ENCODE measurements around the gene USH2A.

USH2A gene

DNA sequence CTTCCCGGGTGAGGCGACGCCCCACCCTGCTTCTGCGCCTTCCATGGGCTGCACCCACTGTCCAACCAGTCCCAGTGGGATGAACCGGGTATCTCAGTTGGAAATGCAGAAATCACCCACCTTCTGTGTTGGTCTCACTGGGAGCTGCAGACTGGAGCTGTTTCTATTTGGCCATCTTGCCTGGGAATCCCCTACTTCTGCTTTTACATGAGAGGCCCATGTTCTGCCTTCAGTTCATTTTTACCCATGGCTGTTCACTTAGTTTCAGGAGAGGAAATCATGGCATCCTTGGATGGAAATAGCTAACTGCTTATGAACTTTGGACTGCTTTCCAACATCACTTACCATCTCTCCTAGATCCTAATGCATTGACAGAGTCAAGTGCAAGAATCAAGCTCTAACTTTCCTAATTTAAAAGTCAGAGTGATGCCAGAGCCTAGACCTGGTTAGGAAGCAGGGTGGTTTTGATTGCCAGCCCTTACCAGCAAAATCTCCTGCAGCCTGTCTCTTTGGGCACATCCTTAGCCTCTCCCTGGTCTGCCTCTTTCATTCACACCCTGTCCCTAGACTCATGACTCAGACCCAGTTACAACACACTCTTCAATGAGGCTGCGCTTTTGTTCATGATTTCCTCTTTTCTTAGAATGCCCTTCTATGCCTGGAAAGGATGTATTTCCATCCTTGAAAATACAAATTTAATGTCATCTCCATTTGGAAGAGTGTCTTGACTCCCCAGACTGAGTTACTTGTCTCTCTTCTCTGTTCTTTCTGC lies 719.0 kb downstream of the USH2A start:
- no peak for DNase-seq (ENCODE audit: low spot score)

DNA sequence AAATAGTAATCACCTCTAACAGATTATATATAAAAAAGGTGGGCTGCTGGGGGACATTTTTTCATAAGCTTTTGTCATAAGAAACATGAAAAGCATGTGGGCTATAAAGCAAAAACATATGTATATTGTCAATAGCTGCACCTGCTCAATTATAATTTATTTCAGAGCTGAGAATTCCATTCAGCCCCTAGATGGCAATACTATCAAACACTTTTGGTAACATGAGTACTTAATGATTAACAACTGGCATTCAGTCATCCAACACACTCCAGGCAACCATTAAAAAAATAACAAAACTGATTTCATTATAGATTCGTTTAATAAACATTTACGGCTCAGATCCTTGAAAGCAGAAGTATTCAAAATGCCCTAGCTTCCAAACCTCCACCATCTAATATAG lies 741.0 kb downstream of the USH2A start:
- no peak for DNase-seq (ENCODE audit: low spot score)

DNA sequence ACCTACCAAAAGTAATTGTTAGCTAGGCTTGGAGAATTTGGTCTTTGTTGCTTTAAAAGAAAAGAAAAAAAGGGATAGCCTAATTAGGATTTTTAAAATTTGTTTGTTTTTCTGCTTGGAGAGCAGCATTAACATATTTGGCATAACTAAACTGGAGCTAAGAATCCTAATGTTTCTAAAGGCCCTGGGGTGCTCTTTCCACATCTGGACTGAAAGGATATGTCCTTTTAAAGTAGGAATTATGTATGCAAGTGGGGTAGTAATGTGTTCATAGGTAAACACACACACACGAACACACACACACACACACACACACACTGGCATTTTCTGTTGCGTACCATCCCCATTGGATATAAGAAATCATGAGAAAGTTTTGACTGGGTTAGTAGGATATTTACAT lies 742.2 kb downstream of the USH2A start:
- no peak for DNase-seq (ENCODE audit: low spot score)

DNA sequence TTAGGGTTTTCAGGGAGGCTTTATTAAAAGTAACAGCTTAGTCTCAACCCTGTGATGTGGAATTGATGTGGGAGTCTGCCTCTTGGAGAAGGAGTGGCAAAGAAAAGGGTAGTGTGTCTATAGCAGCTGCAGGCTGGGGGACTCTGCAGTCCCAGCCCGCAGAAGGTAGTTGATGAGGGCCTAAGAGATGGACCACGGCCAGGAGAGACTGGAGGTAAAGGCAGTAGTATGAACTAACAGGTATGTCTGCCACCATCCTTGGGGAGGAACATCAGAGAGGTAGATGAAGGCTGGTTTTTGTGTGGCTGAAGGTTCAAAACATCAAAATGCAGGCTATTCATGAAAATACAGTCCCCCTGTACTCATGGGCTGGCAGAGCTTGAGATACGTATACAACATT lies 744.0 kb downstream of the USH2A start:
- DNase-seq (ENCODE audit: low spot score): no peak

DNA sequence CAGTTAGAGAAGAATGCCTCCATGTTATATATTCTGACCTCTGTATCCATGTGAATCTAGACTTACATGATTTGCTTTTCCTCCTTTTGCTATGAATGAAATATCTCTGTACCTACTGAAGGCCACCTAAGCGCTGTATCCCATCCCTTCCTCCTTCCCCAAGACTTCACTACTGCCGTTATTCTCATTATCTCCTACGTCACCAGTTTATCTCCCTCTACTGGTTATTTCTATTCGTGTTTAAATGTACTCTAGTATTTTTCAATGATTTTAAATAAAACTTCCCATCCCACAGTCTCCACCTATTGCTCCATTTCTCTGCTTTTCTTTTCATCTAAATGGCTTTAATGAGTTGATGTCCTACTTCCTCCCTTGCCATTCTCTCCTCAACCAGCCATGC lies 746.1 kb downstream of the USH2A start:
- DNase-seq (ENCODE audit: low spot score): no peak

DNA sequence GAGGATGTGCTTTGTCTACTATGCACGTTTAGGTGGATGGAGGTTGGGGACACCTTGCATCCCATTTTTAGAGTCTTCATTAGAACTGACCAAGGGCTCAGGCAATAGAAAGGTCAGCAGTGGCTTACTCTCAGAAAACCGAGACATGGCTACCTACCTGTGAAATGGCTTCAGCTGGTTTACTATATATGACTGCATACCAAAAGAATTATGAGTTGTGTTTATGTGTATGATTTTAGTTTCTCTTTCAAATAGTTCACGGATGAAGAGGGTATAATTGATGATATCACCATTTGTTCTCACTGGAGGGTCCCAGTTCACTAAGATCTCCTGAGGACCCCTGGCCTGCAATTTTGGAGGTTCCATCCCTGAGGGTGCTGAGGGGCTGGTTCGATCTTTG lies 749.3 kb downstream of the USH2A start:
- no peak for DNase-seq (ENCODE audit: low spot score)

DNA sequence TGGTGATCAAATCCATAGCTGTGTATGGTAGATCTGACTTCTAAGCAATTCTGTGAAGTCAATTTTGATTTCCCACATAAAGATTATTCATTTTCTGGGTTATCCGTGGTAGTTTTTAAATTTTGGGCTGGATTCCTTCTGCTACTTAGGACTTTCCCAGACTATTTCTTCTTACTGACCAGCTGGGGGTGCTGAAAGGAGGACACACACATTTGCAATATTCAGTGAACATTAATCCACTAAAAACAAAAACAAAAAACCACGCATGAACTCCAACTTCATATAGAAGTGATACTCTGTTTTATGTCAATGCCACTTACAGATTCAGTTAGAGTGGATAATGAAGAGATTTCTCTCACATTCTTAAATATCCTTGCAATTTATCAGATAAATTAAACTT lies 750.8 kb downstream of the USH2A start:
- no peak for DNase-seq (ENCODE audit: low spot score)

DNA sequence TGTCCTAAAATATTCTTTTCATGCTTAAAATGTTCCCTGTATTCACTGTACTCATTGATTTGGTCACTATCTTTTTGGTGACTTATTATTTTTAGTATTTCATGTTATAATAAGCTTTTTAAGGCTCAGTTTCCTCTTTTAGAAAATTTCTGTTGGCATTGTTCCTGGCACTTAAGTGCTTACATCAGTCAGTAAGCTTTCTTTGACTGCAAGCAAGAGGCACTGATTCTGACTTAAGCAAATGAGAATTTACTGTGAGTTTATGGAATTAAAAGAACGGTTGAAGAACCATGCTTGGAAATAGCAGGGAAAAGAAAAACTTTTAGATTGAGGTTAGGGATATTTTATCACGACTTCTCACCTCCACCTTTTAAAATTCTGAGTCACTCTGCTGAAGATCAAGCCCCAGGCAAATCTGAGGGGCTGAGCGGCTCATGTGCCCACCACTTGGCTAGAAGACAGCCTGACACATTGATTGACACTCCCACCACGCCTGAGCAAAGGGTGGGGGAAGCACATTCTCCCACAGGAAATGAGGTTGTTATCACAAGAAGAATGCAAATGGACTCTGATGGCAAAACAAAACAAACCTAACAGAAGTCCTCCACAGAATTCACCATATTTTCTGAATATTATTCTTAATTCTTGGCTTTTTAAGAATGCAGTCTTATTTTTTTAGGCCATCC lies 753.3 kb downstream of the USH2A start:
- DNase-seq (ENCODE audit: low spot score): no peak

DNA sequence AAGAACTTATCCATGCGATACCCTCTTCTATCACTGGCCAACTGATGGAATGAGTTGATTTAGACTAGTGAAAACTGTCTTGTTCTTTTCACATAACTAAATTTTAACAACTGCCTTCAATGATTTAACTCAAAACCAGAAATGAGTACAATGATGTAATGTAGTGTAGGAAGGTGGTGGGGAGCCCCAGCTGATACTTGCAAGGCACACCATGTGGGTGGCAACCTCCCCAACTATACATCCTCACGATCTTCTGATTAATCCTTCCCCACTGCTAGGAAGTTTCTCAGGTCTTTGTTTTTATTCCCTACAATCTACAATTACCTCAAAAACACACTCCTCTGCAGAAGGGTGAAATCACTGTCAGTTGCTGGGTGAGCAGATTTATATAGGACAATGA lies 755.5 kb downstream of the USH2A start:
- DNase-seq (ENCODE audit: low spot score): no peak

DNA sequence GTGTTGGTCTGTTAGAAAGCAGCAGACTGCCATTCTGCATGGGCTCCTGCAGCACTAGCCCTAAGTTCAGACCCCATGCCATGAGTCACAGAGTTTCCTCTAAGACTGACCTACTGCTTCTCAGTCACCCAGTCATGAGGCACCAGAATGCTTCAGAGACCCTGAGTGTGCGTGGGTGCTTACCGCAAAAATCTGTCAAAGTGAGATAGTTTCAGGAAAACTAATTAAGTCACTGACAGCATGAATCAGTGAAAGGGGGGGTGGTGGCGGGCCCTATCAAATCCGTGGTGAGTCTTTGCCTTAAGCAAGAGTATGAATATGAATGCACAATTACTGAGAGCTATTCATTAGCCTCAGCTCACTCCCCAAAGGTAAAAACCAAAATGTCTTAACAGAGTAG lies 758.0 kb downstream of the USH2A start:
- DNase-seq (ENCODE audit: low spot score): peak; percentile 9

DNA sequence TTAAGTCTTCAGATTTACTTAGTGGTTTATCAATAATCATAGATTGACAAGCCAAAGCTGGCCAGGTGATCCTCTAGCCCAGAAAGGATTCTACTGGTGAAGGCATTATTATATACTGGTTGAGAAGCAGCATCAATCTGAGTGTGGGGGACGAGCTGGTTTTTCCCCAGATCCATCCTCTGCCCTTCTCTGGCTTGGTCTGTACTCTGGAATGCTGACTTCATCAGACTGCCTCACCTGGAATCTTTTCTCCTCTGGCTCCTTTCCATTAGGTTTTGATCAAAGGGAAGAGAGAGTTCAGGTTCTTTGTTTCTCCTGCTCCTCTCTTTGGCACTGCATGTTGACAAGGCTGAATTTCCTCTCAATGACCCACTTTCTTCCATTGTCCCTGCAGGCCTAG lies 762.2 kb downstream of the USH2A start:
- no peak for DNase-seq (ENCODE audit: low spot score)

DNA sequence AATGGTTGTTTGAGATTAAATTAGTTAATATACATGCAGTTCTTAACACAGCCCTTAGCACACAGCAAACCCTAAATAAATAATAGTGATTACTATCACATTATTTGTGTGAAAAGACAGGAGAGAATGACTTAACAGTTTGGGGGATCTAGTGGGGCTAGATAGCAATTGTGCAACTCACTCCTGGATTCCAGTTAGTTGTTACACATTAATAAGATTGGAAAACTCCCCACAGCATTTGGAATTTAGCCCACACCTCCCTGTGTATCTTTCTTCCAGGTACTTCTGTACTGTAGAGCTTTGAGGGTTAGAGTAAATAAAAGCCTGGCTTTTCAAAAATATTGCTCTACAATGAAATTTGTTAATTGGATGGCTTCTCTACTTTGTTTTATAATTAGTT lies 763.0 kb downstream of the USH2A start:
- DNase-seq (ENCODE audit: low spot score): no peak

DNA sequence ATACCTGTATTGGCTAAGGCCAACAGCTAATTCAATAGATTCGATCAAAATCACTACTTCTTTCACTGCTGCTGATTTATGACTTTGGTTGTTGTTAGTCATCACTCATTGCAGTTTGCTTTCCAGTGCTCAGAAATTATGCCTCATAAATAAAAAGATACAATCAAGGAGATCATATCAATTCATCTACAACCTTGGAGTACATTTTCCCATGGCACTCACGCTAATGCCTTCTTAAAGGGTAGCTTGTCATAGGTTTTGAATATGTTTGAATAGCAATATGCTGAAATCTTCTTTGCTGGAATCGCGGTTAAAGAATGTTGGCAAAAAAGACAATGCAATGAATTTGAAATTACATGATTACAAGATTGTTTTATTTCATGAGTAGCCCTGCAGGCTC lies 766.2 kb downstream of the USH2A start:
- DNase-seq (ENCODE audit: low spot score): no peak

DNA sequence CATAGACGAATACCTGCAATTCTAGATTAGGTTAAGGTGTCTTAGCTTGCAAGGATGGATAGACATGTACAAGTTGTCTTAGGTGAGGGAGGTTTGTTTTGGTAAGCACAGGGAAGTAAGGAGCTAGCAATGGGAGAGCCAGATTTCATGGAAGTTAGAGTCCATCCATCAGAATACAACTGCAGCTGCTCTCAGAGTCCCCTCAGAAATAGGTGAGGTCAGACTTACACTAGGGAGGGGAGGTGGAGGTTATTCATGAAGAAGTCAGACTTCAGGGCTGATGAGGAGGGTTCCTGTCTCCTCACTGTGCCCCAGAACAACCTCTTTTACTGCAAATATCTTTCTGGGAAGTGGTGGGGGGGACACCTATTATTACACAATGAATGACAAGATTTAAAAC lies 770.9 kb downstream of the USH2A start:
- no peak for DNase-seq (ENCODE audit: low spot score)

DNA sequence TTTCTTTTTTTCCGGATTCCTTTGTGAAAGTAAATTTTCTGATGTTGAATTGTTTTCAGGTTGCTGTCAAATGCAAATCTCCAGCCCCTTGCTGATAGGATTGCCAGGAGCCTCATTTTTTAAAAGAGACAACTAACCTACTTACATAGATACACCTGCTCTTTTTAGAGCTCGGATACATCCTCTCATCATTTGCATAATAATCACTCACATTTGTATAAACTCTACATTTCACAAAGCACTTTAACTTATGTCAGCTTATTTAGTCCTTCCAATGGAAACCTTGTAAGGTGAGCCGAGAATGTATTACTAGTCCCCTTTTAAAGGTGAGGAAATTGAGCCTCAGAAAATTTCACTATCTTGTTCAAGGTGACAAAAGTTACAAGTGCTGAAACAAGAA lies 771.4 kb downstream of the USH2A start:
- DNase-seq (ENCODE audit: low spot score): no peak

DNA sequence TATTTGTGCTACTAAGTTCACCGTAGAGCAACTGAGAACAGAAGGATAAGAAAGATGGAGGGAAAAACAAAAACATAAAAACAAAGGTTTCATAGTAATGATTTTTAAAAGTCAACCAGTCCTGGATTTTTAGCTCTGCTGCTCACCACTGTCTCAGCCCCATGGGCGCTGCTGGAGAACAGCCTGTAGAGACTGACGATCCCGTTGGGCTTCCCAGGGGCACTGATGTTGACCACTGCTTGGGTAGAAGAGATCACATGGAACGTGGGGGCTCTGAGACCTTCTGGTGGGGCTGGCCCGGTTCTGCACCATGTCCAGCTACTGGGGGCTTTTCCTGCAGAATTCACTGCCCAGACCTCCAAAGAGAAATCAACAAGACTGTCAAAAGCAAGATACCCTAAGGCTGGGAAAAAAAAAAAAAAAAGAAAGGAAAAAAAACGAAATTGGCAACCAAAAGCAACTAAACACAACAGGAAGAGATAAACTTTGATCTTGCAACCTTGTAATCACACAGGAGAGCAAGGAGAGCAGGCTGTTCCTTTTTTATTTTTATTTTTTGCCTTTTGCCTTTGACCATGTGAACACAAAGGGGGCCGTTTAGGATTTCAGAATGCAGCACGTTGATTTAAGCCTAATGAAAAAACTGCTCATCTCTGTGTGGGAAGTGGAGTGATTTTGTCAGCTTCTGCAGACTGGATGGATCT lies 772.6 kb downstream of the USH2A start:
- DNase-seq (ENCODE audit: low spot score): no peak

DNA sequence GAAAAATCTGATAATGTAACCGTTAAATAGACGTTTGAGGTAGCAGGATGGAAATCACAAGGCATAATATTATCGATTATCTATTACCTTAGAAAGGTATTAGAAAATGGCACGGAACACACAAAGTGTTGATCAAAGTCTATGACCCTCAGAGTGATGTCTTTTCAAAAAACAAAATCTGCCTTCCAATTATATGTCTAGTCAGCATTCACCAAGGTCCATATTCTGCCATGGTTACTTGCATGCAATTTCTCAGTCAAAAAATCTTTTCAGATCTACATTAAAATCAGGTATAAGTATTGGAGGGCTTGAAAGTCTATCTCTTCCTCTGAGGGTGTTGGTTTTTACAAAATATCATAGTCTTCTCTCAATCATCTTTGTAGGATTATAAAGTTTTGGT lies 774.3 kb downstream of the USH2A start:
- no peak for DNase-seq (ENCODE audit: low spot score)

DNA sequence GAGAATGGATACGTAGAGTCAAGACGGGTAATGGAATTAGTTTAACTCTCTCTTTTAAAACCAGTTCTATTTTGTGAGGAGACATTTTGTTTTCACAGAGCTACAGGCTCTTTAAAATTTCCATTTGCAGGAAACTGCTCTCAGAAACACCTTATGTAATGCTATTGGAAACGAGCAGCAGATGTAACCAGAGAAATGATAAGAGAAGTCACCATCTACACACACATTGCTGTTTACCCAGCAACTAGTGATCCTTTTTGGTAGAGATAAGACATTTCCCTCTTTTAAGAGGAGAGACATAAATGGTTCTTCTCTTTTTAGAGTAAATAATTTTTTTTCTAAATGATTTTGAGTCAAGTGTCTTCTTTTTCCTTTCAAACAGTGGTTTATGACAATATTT lies 775.5 kb downstream of the USH2A start:
- DNase-seq (ENCODE audit: low spot score): no peak

DNA sequence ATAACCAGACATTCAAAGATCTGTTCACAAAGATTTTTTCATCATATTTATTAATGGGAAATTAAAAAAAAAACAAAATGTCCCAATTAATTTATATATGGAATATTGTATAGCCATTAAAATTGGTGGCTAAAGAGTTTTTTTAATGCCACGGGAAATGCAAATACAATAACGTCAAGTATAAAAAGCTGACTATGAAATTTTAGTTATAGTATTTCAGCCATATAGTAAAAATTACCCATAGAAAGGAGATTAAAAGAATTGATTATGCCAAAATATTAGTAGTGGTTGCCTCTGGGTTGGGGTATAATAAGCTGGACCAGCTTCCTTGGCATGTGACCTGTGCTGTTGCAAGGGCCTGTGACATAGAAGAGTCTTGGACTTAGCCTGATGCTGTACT lies 777.4 kb downstream of the USH2A start:
- no peak for DNase-seq (ENCODE audit: low spot score)

DNA sequence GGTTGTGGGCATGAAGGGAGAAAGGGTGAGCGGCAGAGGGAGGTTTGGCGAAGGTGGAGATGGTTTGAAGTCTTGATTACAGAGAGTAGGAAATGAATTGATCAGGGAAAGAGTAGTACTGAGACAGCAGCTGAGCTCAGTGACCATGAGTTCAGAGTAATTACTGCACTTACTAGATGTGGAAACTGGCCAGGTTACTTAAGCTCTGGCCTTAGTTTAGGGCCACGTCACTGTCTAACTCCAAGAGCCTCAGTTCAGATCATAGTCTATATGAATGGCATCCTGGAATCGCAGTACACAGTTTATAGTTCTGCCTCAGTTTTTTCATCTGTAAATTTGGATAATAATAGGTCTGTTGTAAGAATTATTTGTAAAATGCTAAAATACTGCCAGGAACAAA lies 778.1 kb downstream of the USH2A start:
- no peak for DNase-seq (ENCODE audit: low spot score)

DNA sequence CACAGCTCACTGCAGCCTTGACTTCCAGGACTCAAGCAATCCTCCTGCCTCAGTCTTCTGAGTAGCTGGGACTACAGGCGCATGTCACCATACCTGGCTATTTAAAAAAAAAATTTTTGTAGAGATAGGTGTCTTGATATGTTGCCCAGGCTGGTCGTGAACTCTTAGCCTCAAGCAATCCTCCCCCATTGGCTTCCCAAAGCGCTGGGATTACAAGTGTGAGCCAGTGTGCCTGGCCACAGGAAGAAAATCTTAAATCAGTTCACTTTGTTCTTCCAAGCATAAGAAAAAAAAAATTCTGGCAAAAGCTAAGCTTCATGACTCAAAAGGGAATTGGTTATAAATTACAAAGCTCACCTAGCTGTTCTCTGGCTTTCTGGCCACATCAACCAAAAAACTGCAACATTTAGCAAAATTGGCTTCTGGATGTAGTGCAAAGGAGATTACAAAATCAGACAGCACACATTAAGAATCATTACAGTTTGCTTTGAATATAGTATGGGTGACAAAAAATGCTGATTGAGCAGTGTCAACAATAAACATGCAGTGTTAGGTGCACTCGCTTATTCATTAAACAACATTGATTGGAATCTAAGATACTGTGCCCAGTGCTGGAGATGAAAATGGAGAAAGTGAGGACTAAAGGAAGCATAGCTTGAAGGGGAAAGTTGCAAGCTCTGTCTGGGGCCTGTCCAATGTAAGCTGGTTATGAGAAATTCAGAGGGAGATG lies 779.5 kb downstream of the USH2A start:
- no peak for DNase-seq (ENCODE audit: low spot score)

DNA sequence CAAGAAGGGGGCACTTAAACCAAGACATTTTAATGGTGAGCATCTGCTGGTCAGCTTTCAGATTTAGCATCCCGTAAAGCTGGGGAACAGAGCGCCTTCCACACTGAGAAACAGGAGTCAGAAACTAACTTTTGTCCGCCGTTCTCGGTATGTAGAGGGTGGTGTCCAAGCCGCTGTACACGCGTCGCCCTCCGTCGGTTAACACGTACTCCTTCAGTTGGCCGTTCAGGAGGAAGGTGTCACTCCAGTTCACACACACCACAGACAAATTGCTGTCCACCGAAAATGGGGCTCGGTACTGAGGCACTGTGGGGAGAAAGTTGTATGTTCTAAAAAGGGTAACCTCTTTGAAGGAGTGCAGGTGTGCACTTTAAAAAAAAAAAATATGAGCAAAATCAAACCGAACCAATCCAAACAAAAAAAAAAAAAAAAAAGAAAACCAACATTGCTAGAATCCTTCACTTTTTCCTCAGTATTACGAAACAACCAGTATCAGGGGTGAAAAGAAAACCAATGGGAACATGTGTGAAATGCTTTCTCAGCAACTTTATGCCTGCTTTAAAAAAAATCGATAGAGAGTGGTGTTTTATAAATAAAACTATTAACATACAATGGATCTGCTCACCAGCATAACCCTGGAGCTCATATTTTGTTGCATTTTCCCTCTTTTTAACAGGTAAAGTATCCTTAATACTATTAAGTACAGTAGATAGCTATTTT lies 782.7 kb downstream of the USH2A start:
- DNase-seq (ENCODE audit: low spot score): no peak
